ENCODE results near the gene IHH.
A peak's percentile ranks its signal among the peaks of the same experiment; 100 is the strongest.

Gene IHH

DNA sequence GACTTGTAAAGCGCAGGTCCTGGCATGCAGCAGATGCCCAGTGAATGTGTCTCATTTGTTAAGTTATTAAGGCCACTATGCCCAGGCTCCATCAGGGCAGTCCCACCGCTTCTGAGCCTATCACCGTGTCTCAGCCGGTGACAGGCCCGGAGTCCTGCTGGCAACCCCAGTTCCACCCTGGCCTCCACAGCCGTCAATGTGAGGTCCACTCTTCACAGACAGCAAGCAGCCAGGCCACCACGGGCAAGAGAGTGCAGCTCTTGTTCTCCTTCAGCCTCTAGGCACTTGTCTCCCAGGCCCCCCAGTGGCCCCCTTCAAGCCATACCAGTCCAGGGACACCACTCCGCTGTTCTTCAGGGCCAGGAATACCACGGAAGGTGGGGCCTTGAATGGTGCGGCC is 42.0 kb downstream of the IHH start:
- in situ Hi-C loops (cut with HindIII; ENCODE audit: low pct_unique_long_range_greater_than_20kb, low sequenced_read_pairs): no loop called here
- no peak for DNase-seq (ENCODE audit: low read depth in 1 of 2, low spot score in 1 of 2)
- TF ChIP-seq JUND (IDR thresholded peaks at IDR 0.05; ENCODE audit: low read depth): no peak

- no peak for TF ChIP-seq JUND (IDR thresholded peaks at IDR 0.05; ENCODE audit: low read depth)
- in situ Hi-C loops (cut with HindIII; ENCODE audit: low pct_unique_long_range_greater_than_20kb, low sequenced_read_pairs): no loop called here
- no peak for DNase-seq (ENCODE audit: low read depth in 1 of 2, low spot score in 1 of 2)
Observed at GRCh38 chr2:219018286-219018685, 42.4 kb downstream of the IHH start.

DNA sequence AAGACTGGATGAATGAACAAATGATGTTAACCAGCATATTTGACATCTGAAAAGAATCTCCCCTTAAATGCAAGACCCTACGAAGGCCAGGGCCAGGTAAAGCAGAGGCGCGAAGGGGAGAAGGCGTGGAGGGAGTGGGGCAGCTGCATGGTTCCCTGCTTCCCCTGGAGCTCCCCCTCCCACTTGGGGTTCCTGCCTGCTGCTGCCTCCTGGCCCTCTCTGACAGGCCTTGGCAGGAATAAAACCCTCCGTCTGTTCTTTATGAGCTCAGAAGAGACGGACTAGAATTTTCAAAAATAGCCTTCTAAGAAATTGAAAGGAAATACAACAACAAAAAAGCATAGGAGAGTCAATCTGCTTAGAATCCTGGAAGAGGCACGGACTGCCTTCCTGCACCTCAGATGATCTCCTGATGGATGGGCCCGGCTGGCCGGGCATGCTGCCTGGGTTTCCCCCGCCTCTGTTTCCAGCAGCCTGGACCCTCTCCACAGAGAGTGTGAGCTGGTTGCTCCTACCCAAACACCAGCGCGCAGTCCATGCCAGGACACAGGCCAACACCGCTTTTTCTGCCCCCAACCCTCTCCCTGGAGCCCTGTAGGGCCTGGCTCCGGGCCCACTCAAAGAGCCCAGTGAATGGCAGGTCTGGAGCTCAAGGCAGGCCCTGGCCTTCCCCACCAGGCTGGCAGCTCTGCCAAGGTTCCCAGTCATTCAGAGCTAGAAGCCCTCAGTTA is 43.4 kb downstream of the IHH start:
- no peak for DNase-seq (ENCODE audit: low read depth in 1 of 2, low spot score in 1 of 2)
- no peak for TF ChIP-seq JUND (IDR thresholded peaks at IDR 0.05; ENCODE audit: low read depth)
- in situ Hi-C loops (cut with HindIII; ENCODE audit: low pct_unique_long_range_greater_than_20kb, low sequenced_read_pairs): no loop called here

DNA sequence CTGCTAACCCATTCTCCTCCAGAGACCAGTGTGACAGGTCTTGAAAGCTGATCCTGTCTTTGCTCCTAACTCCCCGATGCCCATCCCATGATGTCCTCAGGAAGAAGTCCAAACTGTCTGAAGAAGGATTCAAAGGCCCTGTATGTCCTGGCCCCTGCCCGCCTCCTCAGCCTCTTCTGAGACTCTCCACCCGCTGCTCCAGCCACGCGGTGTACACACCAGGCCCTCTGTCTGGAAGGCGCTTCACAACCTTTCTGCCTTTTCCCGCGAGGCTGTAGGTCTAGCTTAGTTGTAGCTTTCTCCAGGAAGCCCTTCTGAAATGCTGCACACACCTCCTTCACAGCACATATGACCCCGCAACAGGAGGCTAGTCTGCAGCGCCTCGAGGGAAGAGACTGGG is 44.0 kb downstream of the IHH start:
- no peak for TF ChIP-seq JUND (IDR thresholded peaks at IDR 0.05; ENCODE audit: low read depth)
- DNase-seq (ENCODE audit: low read depth in 1 of 2, low spot score in 1 of 2): no peak
- in situ Hi-C loops (cut with HindIII; ENCODE audit: low pct_unique_long_range_greater_than_20kb, low sequenced_read_pairs): no loop called here

GRCh38 chr2:219010873-219011272 is 49.8 kb downstream of the IHH start:
- TF ChIP-seq JUND (IDR thresholded peaks at IDR 0.05; ENCODE audit: low read depth): no peak
- in situ Hi-C loops (cut with HindIII; ENCODE audit: low pct_unique_long_range_greater_than_20kb, low sequenced_read_pairs): no loop called here
- DNase-seq (ENCODE audit: low read depth in 1 of 2, low spot score in 1 of 2): no peak

GRCh38 chr2:219010162-219010756 is 50.5 kb downstream of the IHH start:
- DNase-seq (ENCODE audit: low read depth in 1 of 2, low spot score in 1 of 2): peak; percentile 50 to 58
- in situ Hi-C loops (cut with HindIII; ENCODE audit: low pct_unique_long_range_greater_than_20kb, low sequenced_read_pairs): no loop called here
- TF ChIP-seq JUND (IDR thresholded peaks at IDR 0.05; ENCODE audit: low read depth): no peak

GRCh38 chr2:219009294-219009693 is 51.4 kb downstream of the IHH start:
- TF ChIP-seq JUND (IDR thresholded peaks at IDR 0.05; ENCODE audit: low read depth): no peak
- no peak for DNase-seq (ENCODE audit: low read depth in 1 of 2, low spot score in 1 of 2)
- in situ Hi-C loops (cut with HindIII; ENCODE audit: low pct_unique_long_range_greater_than_20kb, low sequenced_read_pairs): no loop called here
